Immature natural killer cell (primary cell): ENCODE measurements around the gene FXYD3. TPM values are rescaled to one million over a fixed set of nuclear protein-coding genes. Genes with fewer than 3 reads are reported as not detected.

Experiments used
- DNase-seq, 3 donors: peaks; one replicate each; pipeline ENCODE4 v3.0.0; 2022; ENCODE audit warnings: mixed read lengths in 1 of 3
- H3K27ac Mint-ChIP-seq, 6 donors: one replicate each; pipeline ENCODE4 v1.8.0; 2020; ENCODE audit warnings: mixed read lengths in 6 of 6, mild to moderate bottlenecking in 5 of 6, inconsistent platforms in 4 of 6, moderate library complexity in 3 of 6
- H3K27me3 Mint-ChIP-seq, 3 donors: one replicate each; pipeline ENCODE4 v1.8.0; 2020 to 2021; ENCODE audit warnings: low read depth in 3 of 3, mild to moderate bottlenecking in 3 of 3, mixed read lengths in 3 of 3, moderate library complexity in 3 of 3, inconsistent platforms in 1 of 3
- H3K36me3 Mint-ChIP-seq, 3 donors: one replicate each; pipeline ENCODE4 v1.8.0; 2020; ENCODE audit warnings: mixed read lengths in 3 of 3, inconsistent platforms in 2 of 3, mild to moderate bottlenecking in 2 of 3
- H3K4me1 Mint-ChIP-seq, 2 donors: one replicate each; pipeline ENCODE4 v1.8.0; 2020; ENCODE audit warnings: inconsistent platforms in 2 of 2, mild to moderate bottlenecking in 2 of 2, mixed read lengths in 2 of 2, moderate library complexity in 1 of 2
- H3K4me3 Mint-ChIP-seq, 5 donors: one replicate each; pipeline ENCODE4 v1.8.0; 2020; ENCODE audit warnings: mild to moderate bottlenecking in 5 of 5, mixed read lengths in 5 of 5, inconsistent platforms in 3 of 5, moderate library complexity in 3 of 5
- H3K9me3 Mint-ChIP-seq, 6 donors: one replicate each; pipeline ENCODE4 v1.8.0; 2020; ENCODE audit warnings: mild to moderate bottlenecking in 6 of 6, mixed read lengths in 6 of 6, inconsistent platforms in 4 of 6, moderate library complexity in 3 of 6
- polyA plus RNA-seq, 3 donors: library from polyadenylated mRNA; unstranded; fragments of 300-500 nt; fragmentation: Illumina TruSeq; gene quantifications; one replicate each; pipeline ENCODE4 v1.2.3, GENCODE V29; 2021

FXYD3 gene, protein sequence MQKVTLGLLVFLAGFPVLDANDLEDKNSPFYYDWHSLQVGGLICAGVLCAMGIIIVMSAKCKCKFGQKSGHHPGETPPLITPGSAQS
- not detected for polyA plus RNA-seq

DNA sequence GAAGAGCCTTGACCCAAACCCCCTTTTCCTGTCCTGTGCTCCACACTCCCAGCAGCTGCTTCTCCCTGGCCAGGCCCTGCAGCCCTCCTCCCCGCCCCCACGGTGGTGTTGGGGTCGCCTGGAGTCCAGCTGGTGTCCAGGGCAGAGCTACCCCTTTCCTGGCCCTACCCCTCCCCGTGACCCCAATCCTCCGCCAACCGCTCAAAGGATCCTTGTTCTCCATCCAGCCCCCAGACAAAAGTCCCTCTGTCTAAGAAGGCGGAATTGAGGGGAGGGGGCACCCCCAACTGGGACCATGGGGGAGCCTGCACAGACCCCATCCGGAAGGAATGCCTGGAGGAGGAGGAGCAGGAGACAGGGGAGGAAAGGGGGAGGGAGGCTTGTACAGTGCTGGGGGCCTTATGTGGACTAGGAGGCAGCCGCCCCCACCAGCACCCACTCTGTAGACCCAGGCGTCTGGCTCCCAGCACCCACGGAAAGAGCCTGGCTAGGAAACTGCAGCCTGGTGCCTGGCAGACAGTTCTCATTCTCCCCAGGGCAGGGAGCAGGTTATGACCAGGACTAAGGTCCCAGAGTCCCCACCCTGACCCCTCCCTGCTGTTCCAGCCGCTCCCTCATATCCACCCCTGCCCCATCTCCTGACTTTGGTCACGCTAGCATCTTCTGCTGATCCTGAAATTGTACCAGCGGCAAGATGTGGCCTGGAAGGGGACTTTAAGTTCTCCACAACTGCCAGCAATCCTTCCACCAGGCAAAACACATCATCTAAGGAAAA lies at the start of gene FXYD3:
Gene FXYD3, plus strand, starts transcription at position 647 of the 775 bp plus-strand sequence. CDS start 3,554 bp downstream, outside the sequence.
- Mint-ChIP-seq H3K27ac (no peak within 1 kb of the TSS), H3K27me3 (peaks cover 4 to 13% (median 5%) of the 10 kb centered on the region in 3 donors), H3K9me3 (no peaks in the 10 kb centered on the region), H3K36me3 (no peaks in the 10 kb centered on the region), H3K4me1 (peaks cover 4 to 6% of the 10 kb centered on the region in 2 donors), H3K4me3 (no peak within 1 kb of the TSS)
- no peak for DNase-seq

DNA sequence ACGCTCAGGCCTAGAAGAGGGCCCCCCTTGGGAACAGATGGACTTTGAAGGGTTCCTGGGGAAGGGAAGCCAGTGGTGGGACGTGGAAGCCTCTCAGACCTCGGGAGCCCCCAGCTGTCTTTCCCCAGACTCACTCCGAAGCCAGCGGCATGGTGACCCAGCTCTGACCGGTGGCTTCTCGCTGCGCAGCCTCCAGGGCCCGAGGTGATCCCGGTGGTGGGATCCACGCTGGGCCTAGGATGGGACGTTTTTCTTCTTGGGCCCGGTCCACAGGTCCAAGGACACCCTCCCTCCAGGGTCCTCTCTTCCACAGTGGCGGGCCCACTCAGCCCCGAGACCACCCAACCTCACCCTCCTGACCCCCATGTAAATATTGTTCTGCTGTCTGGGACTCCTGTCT lies 49.5 kb upstream of the FXYD3 start:
- H3K27me3 Mint-ChIP-seq: peaks cover 2 to 12% (median 3%) of the 10 kb centered on the region in 3 donors
- H3K4me3 Mint-ChIP-seq: no peak overlapping the region
- no peak for DNase-seq
- peaks cover 0 to 10% (median 2%) of the 10 kb centered on the region in 6 donors for H3K9me3 Mint-ChIP-seq
- no peaks in the 10 kb centered on the region for H3K36me3 Mint-ChIP-seq
- peaks cover 7 to 9% of the 10 kb centered on the region in 2 donors for H3K4me1 Mint-ChIP-seq
- H3K27ac Mint-ChIP-seq: no peak overlapping the region

DNA sequence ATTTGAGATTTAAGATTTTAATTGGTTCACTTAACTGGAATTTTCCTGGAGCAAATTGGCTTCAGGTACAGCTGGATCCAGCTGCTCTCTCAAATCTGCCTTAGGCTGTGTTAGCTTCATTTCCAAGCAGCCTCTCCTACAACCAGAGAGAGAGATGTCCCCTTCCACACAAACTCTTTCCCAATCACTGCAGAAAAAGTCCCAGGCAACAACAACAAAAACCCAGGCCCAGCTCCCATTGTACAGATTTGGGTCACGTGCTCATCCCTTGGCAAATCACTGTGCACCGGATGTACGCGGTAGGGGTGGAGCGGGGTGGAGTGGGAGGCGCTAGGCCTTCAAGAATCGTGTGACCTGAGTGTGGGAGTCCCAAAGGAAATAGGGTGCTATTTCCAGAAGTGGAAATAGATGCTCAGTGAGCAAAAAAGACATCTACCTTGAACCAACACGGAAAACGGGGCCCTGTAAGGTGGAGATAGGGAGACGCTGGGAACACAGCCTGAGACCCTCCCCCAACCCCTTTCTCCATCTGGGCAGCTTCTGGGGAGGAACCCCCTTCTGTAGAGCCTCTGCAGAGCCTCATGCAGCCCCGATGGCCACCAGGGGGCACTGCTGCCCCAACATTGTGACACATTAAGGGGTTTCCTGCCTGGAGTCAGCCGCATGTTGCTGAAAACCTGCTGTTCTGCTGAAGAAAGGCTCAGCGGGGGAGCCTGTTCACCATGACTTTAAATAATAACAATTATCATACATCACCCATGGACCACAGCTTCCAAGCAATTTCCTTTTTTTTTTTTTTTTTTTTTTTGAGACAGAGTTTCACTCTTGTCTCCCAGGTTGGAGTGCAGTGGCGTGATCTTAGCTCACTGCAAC lies 48.7 kb upstream of the FXYD3 start:
- DNase-seq: peak; percentile 82 to 84 (median 83)
- peak overlapping the region in 1 of 5 donors; percentile 46 for H3K4me3 Mint-ChIP-seq
- H3K27me3 Mint-ChIP-seq: peaks cover 2 to 9% (median 3%) of the 10 kb centered on the region in 3 donors
- peaks cover 7 to 9% of the 10 kb centered on the region in 2 donors for H3K4me1 Mint-ChIP-seq
- H3K9me3 Mint-ChIP-seq: peaks cover 0 to 10% (median 2%) of the 10 kb centered on the region in 6 donors
- H3K27ac Mint-ChIP-seq: peak overlapping the region in 4 of 6 donors; percentile 12 to 72 (median 40)
- no peaks in the 10 kb centered on the region for H3K36me3 Mint-ChIP-seq

DNA sequence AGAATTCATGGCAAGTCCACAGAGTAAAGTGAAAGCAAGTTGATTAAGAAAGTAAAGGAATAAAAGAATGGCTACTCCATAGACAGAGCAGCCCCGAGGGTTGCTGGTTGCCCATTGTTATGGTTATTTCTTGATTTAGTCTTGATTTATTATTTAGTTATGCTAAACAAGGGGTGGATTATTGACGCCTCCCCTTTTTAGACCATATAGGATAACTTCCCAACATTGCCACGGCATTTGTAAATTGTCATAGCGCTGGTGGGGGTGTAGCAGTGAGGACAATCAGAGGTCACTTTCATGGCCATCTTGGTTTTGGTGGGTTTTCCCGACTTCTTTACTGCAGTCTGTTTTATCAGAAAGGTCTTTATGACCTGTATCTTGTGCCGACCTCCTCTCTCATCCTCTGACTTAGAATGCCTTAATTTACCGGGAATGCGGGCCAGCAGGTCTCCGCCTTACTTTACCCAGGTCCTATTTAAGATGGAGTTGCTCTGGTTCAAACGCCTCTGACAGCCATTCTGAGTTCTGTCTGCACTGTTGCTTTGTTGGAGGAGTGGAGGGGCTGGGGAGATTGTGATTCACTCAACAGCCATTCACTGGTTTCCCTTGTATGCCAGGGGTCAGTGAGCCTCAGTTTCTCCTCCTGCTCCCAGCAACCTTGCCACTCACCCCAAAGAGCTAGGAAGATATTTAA lies 46.5 kb upstream of the FXYD3 start:
- Mint-ChIP-seq H3K27me3 (peaks cover 2 to 3% (median 2%) of the 10 kb centered on the region in 3 donors), H3K9me3 (peaks cover 0 to 10% (median 2%) of the 10 kb centered on the region in 6 donors), H3K4me1 (peaks cover 7 to 9% of the 10 kb centered on the region in 2 donors), H3K36me3 (no peaks in the 10 kb centered on the region), H3K4me3 (no peak overlapping the region), H3K27ac (no peak overlapping the region)
- DNase-seq: no peak

DNA sequence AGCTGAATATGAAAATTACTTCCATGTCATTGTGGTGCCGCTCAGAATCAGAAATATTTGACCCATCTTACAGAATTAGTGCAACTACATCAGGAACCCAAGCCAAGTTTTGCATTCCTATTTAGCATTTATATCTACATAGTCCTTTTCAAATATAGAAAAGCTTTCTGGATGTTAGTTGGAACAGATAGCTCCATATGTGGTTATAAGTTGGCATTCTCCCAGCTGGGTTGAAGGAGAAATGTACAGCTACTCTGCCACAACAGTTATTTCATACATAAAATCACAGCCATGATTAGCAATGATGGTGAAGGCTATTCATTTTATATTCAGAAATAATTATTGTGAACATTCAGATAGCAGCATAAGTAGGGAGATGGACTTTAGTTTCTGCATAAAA lies 45.9 kb upstream of the FXYD3 start:
- no peak for DNase-seq
- Mint-ChIP-seq H3K27me3 (peaks cover 2 to 3% (median 2%) of the 10 kb centered on the region in 3 donors), H3K36me3 (no peaks in the 10 kb centered on the region), H3K9me3 (peaks cover 0 to 10% (median 2%) of the 10 kb centered on the region in 6 donors), H3K4me1 (peaks cover 7 to 9% of the 10 kb centered on the region in 2 donors), H3K27ac (no peak overlapping the region), H3K4me3 (no peak overlapping the region)

DNA sequence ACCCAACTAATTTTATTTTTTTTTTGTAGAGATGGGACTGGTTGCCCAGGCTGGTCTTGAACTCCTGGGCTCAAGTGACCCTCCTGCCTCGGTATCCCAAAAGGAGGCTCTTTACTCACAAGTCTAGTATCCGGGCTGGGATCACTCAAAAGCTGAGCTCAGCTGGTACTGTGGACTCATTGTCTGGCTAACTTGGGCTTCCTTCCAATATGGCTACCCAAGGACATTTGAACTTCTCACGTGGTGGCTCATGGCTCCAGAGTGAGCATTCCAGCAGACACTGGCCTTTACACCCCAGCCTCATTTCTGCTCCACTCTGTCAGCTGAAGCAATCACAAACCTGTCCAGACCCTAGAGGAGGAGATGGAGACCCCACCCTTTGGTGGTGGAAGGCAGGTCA lies 45.2 kb upstream of the FXYD3 start:
- no peak overlapping the region for H3K27ac Mint-ChIP-seq
- H3K4me1 Mint-ChIP-seq: peaks cover 7 to 9% of the 10 kb centered on the region in 2 donors
- no peak for DNase-seq
- peaks cover 0 to 10% (median 2%) of the 10 kb centered on the region in 6 donors for H3K9me3 Mint-ChIP-seq
- no peak overlapping the region for H3K4me3 Mint-ChIP-seq
- H3K27me3 Mint-ChIP-seq: peaks cover 0 to 5% (median 2%) of the 10 kb centered on the region in 3 donors
- H3K36me3 Mint-ChIP-seq: no peaks in the 10 kb centered on the region

DNA sequence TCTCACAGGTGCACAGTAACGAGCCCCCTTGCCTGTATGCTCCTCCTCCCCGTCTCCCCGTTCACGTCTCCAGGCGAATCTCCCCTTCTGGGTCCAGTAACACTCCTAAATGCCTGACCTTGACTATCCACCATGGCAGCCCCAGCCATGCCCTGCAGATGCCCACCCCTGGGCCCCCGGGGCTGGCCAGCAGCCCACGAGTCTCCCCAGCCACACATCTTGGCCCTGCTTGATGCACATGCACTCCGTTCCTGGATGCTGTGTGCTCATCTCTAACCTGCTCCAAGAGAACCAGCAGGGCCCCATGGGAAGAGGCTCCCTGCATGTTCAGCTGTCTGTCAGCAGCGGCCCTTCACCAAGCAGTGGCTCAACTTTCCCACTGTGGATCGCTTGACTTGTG lies 42.1 kb upstream of the FXYD3 start:
- Mint-ChIP-seq H3K36me3 (peaks cover 0 to 5% (median 0%) of the 10 kb centered on the region in 3 donors), H3K27me3 (peaks cover 0 to 4% (median 0%) of the 10 kb centered on the region in 3 donors), H3K4me3 (no peak overlapping the region), H3K9me3 (peaks cover 0 to 10% (median 3%) of the 10 kb centered on the region in 6 donors), H3K27ac (no peak overlapping the region), H3K4me1 (peaks cover 8 to 18% of the 10 kb centered on the region in 2 donors)
- DNase-seq: no peak

DNA sequence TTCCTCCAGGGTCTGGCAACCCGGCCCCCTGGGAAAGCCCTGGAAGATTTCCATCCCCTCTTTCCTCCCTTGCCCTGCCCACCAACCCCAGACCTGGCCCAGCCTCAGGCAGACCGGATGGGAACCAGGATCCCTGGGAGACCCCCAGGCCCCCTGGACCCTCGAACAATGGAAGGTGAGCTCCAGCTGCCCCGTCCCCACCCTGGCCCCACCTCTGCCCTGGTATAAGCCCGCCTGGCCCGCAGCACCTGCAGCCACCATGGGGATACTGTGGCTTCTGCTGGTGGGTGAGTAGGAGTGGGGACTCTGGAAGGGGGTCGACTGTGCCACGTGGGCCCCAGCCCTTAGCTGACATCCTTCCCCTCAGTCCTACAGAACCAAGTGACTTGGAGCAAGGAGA lies 41.7 kb upstream of the FXYD3 start:
- no peak overlapping the region for H3K27ac Mint-ChIP-seq
- H3K36me3 Mint-ChIP-seq: peaks cover 0 to 5% (median 0%) of the 10 kb centered on the region in 3 donors
- peaks cover 0 to 4% (median 0%) of the 10 kb centered on the region in 3 donors for H3K27me3 Mint-ChIP-seq
- H3K4me1 Mint-ChIP-seq: peaks cover 8 to 18% of the 10 kb centered on the region in 2 donors
- H3K4me3 Mint-ChIP-seq: no peak overlapping the region
- peaks cover 0 to 10% (median 3%) of the 10 kb centered on the region in 6 donors for H3K9me3 Mint-ChIP-seq
- DNase-seq: no peak

DNA sequence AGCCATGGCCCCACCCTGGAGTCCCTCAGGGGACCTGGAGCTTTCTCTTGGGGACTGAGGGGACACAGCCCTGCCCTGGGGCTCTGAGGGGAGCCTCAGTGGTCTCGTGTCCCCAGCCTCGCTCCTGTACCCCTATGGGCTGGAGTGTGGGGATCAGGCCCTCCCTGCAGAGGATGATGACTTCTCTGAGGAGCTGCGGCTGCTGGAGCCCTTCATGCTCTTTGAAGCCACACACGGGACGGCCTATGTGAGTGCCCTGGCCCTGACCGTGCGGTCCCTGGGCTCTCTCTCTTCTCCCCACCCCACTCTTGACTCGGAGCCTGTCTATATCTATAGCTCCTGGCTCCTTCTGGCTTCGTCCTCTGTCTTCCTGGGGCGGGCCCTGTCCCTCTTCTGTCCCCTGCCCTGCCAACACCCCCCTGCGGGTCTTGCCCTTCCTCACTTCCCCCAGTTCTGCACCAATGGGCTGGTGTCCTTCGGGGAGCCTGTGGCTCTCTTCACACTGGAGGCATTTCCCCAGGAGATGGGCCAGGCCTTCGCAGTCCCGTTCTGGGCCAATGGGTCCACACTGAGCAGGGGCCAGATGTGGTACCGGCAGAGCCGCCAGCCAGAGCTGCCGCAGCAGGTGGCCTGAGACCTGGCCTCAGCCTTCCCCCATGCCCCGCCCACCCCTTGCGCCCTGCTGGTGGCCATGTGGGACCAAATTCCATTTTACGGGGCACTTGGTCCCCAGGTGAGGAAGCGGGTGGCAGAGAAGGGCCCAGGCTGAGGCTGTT lies 41.0 kb upstream of the FXYD3 start:
- Mint-ChIP-seq H3K27me3 (peaks cover 0 to 4% (median 0%) of the 10 kb centered on the region in 3 donors), H3K9me3 (peaks cover 0 to 10% (median 3%) of the 10 kb centered on the region in 6 donors), H3K4me3 (no peak overlapping the region), H3K36me3 (peaks cover 0 to 5% (median 0%) of the 10 kb centered on the region in 3 donors), H3K4me1 (peaks cover 8 to 18% of the 10 kb centered on the region in 2 donors), H3K27ac (no peak overlapping the region)
- no peak for DNase-seq

DNA sequence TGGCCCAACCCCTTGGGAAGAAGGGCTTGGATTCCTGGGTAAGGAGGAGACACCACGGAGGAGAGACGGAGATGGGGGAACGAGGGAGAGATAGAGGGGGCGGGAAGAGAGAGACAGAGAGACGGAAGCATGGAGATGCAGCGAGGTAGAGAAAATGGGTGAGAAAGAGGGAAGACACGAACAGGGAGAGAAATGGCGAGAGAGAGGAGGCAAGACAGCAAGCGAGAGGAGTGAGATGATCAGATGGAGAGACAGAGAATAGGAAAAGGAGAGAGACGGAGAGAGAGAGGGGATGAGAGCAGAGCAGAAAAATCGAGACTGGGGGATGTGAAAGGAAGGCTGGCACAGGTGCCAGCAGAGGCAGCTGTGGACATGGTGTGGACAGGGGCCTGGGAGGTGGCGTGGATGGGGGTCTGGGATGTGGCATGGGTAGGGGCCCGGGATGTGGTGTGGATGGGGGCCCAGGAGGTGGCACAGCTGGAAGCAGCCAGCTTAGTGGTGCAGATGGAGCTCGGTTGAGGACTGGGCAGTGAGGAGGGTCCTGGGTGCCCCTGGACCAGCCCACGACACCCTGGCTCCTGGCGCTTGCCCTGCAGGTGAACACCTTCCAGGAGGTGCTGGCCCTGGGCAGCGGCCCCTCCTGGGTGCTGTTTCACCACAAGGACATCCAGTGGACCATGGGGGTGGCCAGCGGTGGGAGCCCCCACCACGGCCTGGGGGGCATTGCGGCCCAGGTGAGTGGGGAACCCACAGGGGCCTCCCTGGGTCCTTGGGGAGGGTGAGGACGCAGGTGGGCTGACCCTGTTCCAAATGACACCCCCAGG lies 40.2 kb upstream of the FXYD3 start:
- H3K4me1 Mint-ChIP-seq: peaks cover 8 to 18% of the 10 kb centered on the region in 2 donors
- peaks cover 0 to 4% (median 0%) of the 10 kb centered on the region in 3 donors for H3K27me3 Mint-ChIP-seq
- peaks cover 0 to 5% (median 3%) of the 10 kb centered on the region in 6 donors for H3K9me3 Mint-ChIP-seq
- H3K36me3 Mint-ChIP-seq: peaks cover 0 to 5% (median 0%) of the 10 kb centered on the region in 3 donors
- H3K27ac Mint-ChIP-seq: no peak overlapping the region
- DNase-seq: no peak
- no peak overlapping the region for H3K4me3 Mint-ChIP-seq

DNA sequence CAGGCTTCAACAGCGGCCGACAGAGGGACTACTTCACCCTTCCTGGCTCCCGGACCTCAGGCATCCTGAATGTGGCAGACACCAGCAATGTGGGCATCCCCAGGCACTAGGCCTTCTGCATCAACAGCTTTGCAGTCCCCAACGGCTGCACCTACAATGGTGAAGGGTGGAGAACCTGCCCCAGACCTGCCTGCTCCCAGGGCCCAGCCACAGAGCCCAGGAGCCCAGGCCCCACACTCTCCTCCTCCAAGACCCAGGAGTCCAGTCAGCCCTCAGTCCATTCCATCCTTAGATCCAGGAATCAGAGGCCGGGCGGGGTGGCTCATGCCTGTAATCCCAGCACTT lies 39.6 kb upstream of the FXYD3 start:
- Mint-ChIP-seq H3K27me3 (peaks cover 0 to 6% (median 0%) of the 10 kb centered on the region in 3 donors), H3K27ac (no peak overlapping the region), H3K9me3 (peaks cover 0 to 2% (median 0%) of the 10 kb centered on the region in 6 donors), H3K4me3 (no peak overlapping the region), H3K4me1 (peaks cover 8 to 18% of the 10 kb centered on the region in 2 donors), H3K36me3 (peaks cover 0 to 5% (median 0%) of the 10 kb centered on the region in 3 donors)
- DNase-seq: no peak

DNA sequence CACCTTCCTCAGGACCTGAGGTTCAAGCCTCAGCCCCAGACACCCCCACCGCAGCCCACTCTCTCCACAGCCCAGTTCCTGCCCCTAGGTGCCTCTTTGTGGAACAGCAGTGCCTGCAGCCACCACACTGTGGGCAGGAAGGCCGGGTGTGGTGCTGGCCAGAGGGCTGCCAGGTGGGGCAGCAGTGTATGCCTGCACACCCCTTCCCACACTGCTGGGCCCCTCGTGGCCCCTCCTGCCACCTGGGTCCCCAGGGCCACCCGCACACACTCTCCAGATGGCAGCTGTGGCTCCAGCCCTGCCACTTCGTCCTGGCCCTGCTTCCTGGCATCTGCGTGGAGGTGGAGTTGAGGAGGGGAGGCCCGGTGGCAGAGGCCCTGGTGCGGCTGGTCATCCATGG lies 39.0 kb upstream of the FXYD3 start:
- H3K4me1 Mint-ChIP-seq: peaks cover 8 to 18% of the 10 kb centered on the region in 2 donors
- H3K36me3 Mint-ChIP-seq: peaks cover 0 to 5% (median 0%) of the 10 kb centered on the region in 3 donors

More for the DNA sequence above, 39.0 kb upstream of the FXYD3 start:
- Mint-ChIP-seq H3K9me3 (peaks cover 0 to 2% (median 0%) of the 10 kb centered on the region in 6 donors), H3K27ac (no peak overlapping the region), H3K27me3 (peaks cover 0 to 6% (median 0%) of the 10 kb centered on the region in 3 donors), H3K4me3 (peak overlapping the region in 1 of 5 donors; percentile 18)
- peak; percentile 37 to 46 (median 39) for DNase-seq
